Right lobe of liver (tissue), 4 donors: ENCODE measurements around the gene DUSP22.

Source experiments
- POLR2A ChIP-seq: fragments of 450-650 bp; IDR thresholded peaks from one replicate; pipeline ENCODE4 v1.6.1; 2017; ENCODE audit warnings: antibody characterized with exemption, mild to moderate bottlenecking
- TF ChIP-seq, protein P1 (sequence below), 4 donors: fragments of 200-600 bp in 3 of 4; fragments of 450-650 bp in 1 of 4; IDR thresholded peaks; one replicate each; pipeline versions ENCODE4 v1.5.1 to v1.8.0; 2016 to 2022; ENCODE audit warnings: antibody characterized with exemption in 4 of 4, mild to moderate bottlenecking in 2 of 4
- donor health status: DM: no; HTN: no; CAD: no.
- donor health status: DM: no; HTN: no; CAD: no.
- donor health status: DM: no; HTN: yes; CAD: no.

DNA sequence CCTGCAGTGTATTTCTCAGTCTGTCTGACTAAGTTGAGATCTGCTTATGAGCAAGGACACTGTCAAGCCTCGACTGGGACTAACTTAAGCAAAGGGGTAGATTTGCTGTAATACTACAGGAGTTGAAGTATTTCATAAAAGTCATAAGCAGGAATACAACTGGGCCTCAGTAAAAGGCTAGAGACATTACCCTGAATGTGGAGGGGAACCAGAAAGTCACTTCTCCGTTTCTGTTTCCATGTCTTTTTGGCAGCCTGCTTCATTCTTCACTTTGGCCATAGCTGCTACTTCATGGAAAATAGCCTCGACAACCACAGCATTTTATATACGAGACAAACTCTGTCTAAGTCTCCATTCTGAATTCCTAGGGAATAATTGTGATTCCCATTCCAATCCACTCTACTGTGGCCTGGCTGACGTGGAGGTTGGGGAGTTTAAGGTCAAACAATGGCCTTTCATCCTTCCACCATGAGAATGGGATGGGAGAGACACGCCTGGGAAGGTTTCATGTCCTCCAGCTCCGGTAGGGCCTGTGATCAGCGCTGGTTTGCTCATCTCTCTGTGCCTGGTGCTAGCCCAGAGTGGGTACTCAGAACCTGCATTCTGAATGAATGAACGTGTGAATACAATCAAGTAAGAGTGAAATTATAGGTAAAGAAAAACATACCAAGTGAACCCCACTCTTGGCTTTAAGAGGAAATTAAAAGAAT lies 37.1 kb upstream of the DUSP22 start:
- TF ChIP-seq, protein P1, sequence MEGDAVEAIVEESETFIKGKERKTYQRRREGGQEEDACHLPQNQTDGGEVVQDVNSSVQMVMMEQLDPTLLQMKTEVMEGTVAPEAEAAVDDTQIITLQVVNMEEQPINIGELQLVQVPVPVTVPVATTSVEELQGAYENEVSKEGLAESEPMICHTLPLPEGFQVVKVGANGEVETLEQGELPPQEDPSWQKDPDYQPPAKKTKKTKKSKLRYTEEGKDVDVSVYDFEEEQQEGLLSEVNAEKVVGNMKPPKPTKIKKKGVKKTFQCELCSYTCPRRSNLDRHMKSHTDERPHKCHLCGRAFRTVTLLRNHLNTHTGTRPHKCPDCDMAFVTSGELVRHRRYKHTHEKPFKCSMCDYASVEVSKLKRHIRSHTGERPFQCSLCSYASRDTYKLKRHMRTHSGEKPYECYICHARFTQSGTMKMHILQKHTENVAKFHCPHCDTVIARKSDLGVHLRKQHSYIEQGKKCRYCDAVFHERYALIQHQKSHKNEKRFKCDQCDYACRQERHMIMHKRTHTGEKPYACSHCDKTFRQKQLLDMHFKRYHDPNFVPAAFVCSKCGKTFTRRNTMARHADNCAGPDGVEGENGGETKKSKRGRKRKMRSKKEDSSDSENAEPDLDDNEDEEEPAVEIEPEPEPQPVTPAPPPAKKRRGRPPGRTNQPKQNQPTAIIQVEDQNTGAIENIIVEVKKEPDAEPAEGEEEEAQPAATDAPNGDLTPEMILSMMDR (IDR thresholded peaks at IDR 0.05), result no peak
- TF ChIP-seq POLR2A, result no peak
